ENCODE data around the gene NMRK1. TPM values are rescaled to one million over a fixed set of nuclear protein-coding genes. Genes with fewer than 3 reads are reported as not detected.
A peak's percentile ranks its signal among the peaks of the same experiment; 100 is the strongest.

NMRK1 gene
- total RNA-seq, 1 donor from 2014 or later: 38.5 TPM

- H3K4me1 ChIP-seq: peaks cover 54% of the 10 kb centered on the region
- DNase-seq (no peak), ATAC-seq (no peak)
- H3K27me3 ChIP-seq (ENCODE audit: low read depth): no peaks in the 10 kb centered on the region
- peak overlapping the region; percentile 99 for H3K27ac ChIP-seq
- intact Hi-C loops (cut with DNase I): no loop called here
- peaks cover 23% of the 10 kb centered on the region for H3K36me3 ChIP-seq
- peak overlapping the region; percentile 93 for H3K4me3 ChIP-seq
- H3K9me3 ChIP-seq: no peaks in the 10 kb centered on the region
- no peak for TF ChIP-seq CTCF (IDR thresholded peaks at IDR 0.05)
These were observed 2.3 kb downstream of the NMRK1 start for GRCh38 chr9:75085640-75086039.

GRCh38 chr9:75084081-75084672 is 3.8 kb downstream of the NMRK1 start:
- intact Hi-C loops (cut with DNase I): no loop called here
- no peak for TF ChIP-seq CTCF (IDR thresholded peaks at IDR 0.05)
- H3K27ac ChIP-seq: peak overlapping the region; percentile 53
- peaks cover 38% of the 10 kb centered on the region for H3K36me3 ChIP-seq
- H3K4me1 ChIP-seq: peaks cover 41% of the 10 kb centered on the region
- H3K9me3 ChIP-seq: no peaks in the 10 kb centered on the region
- no peaks in the 10 kb centered on the region for H3K27me3 ChIP-seq (ENCODE audit: low read depth)
- ATAC-seq: no peak
- no peak overlapping the region for H3K4me3 ChIP-seq
- no peak for DNase-seq

GRCh38 chr9:75083188-75083970 is 4.6 kb downstream of the NMRK1 start:
- DNase-seq: peak; percentile 72
- Histone ChIP-seq H3K4me1 (peaks cover 41% of the 10 kb centered on the region), H3K27ac (peak overlapping the region; percentile 53), H3K4me3 (no peak overlapping the region), H3K27me3 (ENCODE audit: low read depth) (no peaks in the 10 kb centered on the region), H3K36me3 (peaks cover 41% of the 10 kb centered on the region), H3K9me3 (no peaks in the 10 kb centered on the region)
- no peak for TF ChIP-seq CTCF (IDR thresholded peaks at IDR 0.05)
- intact Hi-C loops (cut with DNase I): no loop called here
- peak; percentile 40 to 59 for ATAC-seq

- intact Hi-C loops (cut with DNase I): no loop called here
These were observed 6.3 kb downstream of the NMRK1 start for GRCh38 chr9:75081632-75082031.

GRCh38 chr9:75072895-75073294 is 15.1 kb downstream of the NMRK1 start:
- no peak for TF ChIP-seq CTCF (IDR thresholded peaks at IDR 0.05)
- Histone ChIP-seq H3K9me3 (no peaks in the 10 kb centered on the region), H3K27me3 (ENCODE audit: low read depth) (no peaks in the 10 kb centered on the region), H3K27ac (no peak overlapping the region), H3K36me3 (peaks cover 42% of the 10 kb centered on the region), H3K4me1 (no peaks in the 10 kb centered on the region), H3K4me3 (no peak overlapping the region)
- intact Hi-C loops (cut with DNase I): loop anchor here (10.0 kb wide), 1 partner anchor 298 kb away; no protein-coding TSS in a partner anchor
- ATAC-seq: no peak
- no peak for DNase-seq

More at GRCh38 chr9:75081632-75082031, 6.3 kb downstream of the NMRK1 start:
- Histone ChIP-seq H3K27ac (no peak overlapping the region), H3K36me3 (peaks cover 47% of the 10 kb centered on the region), H3K27me3 (ENCODE audit: low read depth) (no peaks in the 10 kb centered on the region), H3K4me3 (no peak overlapping the region), H3K4me1 (peaks cover 38% of the 10 kb centered on the region), H3K9me3 (no peaks in the 10 kb centered on the region)
- TF ChIP-seq CTCF (IDR thresholded peaks at IDR 0.05): no peak
- ATAC-seq (no peak), DNase-seq (no peak)
